KOPT-K1 (cell line): ENCODE measurements around the gene ATP13A3.
"Not testable (repeated sequence)": the region's sequence is repeated elsewhere in the genome, so short reads cannot be mapped to it uniquely, and the experiment has no call there.

Experiments
- H3K27ac ChIP-seq: fragments of 200-600 bp; sonication (generic); 2 replicates; pipeline ENCODE4 v1.5.1; 2016; ENCODE audit warnings: antibody characterized with exemption, mild to moderate bottlenecking, low read depth, low read length; ENCODE audit not compliant: poor library complexity, severe bottlenecking
- H3K36me3 ChIP-seq: fragments of 200-600 bp; sonication (generic); 2 replicates; pipeline ENCODE4 v1.5.1; 2017; ENCODE audit warnings: antibody characterized with exemption, mild to moderate bottlenecking, low read length, moderate library complexity; ENCODE audit not compliant: insufficient read depth
- H3K9me3 ChIP-seq: fragments of 200-600 bp; sonication (generic); 2 replicates; pipeline ENCODE4 v1.5.1; 2017; ENCODE audit warnings: antibody characterized with exemption, low read length, mild to moderate bottlenecking; ENCODE audit not compliant: insufficient read depth, poor library complexity, severe bottlenecking

Gene ATP13A3

GRCh38 chr3:194508491-194509453, 22.0 kb upstream of the ATP13A3 start:
- no peaks in the 10 kb centered on the region for H3K36me3 ChIP-seq
- no peaks in the 10 kb centered on the region for H3K9me3 ChIP-seq
- H3K27ac ChIP-seq, result no peak overlapping the region

- Histone ChIP-seq H3K36me3 (no peaks in the 10 kb centered on the region), H3K9me3 (no peaks in the 10 kb centered on the region)
Measured at GRCh38 chr3:194507571-194507970, 20.8 kb upstream of the ATP13A3 start.

DNA sequence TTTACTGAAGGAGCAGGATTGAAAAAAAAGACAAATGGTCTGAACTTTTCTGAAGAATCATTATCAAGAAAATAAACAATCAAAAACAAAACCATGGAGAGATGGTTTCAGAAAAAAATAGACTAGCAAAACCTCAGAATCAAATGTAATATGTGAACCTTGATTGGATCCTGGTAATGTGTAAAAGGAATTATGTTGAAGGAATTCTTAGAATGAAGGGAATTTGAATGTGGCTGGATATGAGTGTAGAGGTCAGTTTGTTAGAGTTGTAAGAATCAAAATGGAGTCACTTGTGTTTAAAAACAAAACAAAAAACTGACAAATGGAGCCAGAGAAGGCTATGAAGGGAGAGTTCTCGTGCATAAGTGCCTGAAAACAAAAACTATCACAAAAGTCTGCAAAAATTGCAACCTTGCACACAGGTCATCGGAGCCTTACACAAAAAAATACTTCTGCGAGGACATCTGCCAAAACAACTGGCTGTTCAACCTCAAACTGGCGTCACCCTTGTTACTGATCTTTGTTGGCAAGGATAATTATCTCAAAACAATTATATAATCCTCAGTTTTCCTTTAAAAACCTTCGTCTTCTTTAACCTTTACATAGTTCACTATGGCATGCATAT, 19.1 kb upstream of the ATP13A3 start:
- H3K27ac ChIP-seq, result no peak overlapping the region
- no peaks in the 10 kb centered on the region for H3K36me3 ChIP-seq
- H3K9me3 ChIP-seq, result no peaks in the 10 kb centered on the region

More at GRCh38 chr3:194507571-194507970, 20.8 kb upstream of the ATP13A3 start:
- no peak overlapping the region for H3K27ac ChIP-seq

DNA sequence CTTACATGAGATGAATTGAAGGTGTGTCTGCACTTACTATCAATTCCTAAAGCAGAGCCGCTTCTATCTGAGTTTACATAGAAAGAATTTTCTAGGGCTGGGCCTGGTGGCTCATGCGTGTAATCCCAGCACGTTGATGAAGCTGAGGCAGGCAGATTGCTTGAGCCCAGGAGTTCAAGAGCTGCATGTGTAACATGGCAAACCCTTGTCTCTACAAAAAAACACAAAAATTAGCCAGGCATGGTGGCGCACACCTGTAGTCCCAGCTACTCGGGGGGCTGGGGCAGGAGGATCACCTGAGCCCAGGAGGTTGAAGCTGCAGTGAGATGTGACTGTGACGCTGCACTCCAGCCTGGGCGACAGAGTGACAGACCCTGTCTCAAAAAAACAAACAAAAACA, 18.1 kb upstream of the ATP13A3 start:
- Histone ChIP-seq H3K9me3 (no peaks in the 10 kb centered on the region), H3K27ac (no peak overlapping the region), H3K36me3 (no peaks in the 10 kb centered on the region)

DNA sequence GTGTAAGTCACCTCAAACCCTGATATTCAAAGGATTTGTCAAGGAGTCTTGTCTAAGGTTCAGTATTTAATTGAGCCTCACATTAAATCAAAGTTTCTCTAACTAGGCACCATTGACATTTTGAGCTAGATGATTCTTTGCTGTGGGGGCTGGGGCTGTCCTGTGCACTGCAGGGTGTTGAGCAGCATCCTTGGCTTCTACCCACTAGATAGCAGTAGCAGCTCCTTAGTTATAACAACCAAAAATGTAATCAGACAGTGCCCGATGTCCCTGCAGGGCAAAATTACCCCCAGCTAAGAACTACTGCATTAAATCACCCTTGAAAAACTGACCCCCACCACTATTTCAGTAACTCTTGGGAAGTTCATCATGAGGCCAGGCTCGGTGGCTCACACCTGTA, 17.3 kb upstream of the ATP13A3 start:
- Histone ChIP-seq H3K9me3 (no peaks in the 10 kb centered on the region), H3K36me3 (no peaks in the 10 kb centered on the region), H3K27ac (no peak overlapping the region)

DNA sequence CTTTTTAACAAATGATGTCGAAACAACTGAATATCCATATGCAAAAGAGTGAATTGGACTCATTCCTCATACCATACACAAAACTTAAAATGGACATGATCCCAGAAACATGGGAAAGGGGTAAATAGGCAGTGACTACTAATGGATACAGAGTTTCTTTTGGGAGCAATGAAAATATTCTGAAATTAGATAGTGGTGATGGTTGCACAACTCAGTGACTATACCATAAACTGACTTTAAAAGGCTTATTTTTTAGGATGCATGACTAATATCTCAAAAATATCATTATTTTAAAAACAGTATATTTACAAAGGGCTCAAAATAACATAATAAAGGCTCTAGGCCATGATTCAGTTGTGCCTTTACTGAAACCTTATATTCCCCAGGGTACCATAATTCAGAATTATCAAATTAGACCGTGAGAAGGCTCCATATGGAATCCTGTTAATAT, 16.3 kb upstream of the ATP13A3 start:
- H3K27ac ChIP-seq, result no peak overlapping the region
- no peaks in the 10 kb centered on the region for H3K9me3 ChIP-seq
- H3K36me3 ChIP-seq, result peaks cover 6% of the 10 kb centered on the region; the same call in 1 of the 2 replicates

DNA sequence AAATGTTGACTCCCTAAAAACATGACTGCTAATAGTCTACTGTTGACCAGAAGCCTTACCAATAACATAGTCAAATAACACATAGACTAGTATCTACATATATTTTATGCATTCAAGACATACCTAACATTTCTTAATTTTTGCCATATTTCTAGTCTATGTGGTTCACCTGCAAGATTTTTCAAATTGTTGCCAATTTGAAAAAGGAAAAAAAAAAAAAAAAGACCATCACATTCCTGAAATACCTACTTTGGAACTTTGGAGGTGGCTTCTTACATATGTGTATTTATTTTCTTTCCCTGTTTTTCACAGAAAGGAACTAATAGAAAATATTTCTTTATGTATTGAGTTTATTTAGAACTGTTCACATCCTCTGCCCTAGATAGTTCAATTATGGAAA, 13.4 kb upstream of the ATP13A3 start:
- Histone ChIP-seq H3K9me3 (no peaks in the 10 kb centered on the region), H3K27ac (no peak overlapping the region), H3K36me3 (peaks cover 6% of the 10 kb centered on the region; the same call in 1 of the 2 replicates)

DNA sequence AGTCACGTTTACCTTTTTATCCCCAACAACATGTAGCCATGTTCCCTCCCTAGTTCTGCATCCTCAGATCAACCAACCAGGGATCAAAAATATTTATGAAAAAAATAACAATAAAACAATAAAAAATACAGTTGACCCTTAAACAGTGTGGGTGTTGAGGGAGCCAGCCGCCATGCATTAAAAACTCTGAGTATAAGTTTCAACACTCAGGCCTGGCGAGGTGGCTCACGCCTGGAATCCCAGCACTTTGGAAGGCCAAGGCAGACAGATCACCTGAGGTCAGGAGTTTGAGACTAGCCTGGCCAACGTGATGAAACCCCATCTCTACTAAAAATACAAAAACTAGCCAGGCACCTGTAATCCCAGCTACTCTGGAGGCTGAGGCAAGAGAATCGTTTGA, 12.7 kb upstream of the ATP13A3 start:
- H3K27ac ChIP-seq, H3K36me3 ChIP-seq, H3K9me3 ChIP-seq: not testable (repeated sequence)

- Histone ChIP-seq H3K9me3 (no peaks in the 10 kb centered on the region), H3K27ac (no peak overlapping the region), H3K36me3 (peaks cover 6% of the 10 kb centered on the region; the same call in 1 of the 2 replicates)
Measured at GRCh38 chr3:194497799-194498575, 11.2 kb upstream of the ATP13A3 start.

DNA sequence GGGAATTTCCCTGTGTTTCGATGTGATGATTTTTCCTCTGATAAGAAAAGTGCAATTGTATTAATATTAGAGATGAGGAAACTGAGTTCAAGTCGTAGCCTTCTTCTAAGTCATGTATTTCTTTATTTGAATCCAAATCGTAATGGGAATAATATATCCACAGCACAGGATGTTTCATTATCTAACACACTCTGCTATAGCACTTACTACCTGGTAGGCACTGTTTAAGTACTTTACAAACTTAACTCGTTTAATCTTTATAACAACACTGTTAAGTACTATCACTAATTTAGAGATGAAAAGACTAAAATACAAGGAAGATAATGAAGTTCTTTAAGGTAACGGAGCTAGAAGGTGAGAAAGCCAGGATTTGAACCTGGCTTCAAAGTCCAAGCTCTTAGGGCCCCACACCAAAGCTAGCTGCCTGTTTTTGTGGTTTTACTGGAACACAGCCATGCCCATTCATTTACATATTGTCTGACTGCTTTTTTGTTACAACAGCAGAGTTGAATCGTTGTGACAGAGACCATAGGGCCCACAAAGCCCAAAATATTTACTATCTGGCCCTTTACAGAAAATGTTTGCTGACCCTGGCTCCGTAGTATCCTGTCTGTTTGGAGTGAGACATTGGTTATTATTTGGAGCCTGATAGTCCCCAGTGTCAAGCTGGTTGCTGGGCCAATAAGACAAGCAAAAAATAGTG, 9.6 kb upstream of the ATP13A3 start:
- Histone ChIP-seq H3K27ac (no peak overlapping the region), H3K36me3 (peaks cover 6% of the 10 kb centered on the region; the same call in 1 of the 2 replicates), H3K9me3 (no peaks in the 10 kb centered on the region)

GRCh38 chr3:194494951-194495374, 8.2 kb upstream of the ATP13A3 start:
- Histone ChIP-seq H3K27ac (no peak overlapping the region), H3K9me3 (no peaks in the 10 kb centered on the region), H3K36me3 (peaks cover 6% of the 10 kb centered on the region; the same call in 1 of the 2 replicates)

DNA sequence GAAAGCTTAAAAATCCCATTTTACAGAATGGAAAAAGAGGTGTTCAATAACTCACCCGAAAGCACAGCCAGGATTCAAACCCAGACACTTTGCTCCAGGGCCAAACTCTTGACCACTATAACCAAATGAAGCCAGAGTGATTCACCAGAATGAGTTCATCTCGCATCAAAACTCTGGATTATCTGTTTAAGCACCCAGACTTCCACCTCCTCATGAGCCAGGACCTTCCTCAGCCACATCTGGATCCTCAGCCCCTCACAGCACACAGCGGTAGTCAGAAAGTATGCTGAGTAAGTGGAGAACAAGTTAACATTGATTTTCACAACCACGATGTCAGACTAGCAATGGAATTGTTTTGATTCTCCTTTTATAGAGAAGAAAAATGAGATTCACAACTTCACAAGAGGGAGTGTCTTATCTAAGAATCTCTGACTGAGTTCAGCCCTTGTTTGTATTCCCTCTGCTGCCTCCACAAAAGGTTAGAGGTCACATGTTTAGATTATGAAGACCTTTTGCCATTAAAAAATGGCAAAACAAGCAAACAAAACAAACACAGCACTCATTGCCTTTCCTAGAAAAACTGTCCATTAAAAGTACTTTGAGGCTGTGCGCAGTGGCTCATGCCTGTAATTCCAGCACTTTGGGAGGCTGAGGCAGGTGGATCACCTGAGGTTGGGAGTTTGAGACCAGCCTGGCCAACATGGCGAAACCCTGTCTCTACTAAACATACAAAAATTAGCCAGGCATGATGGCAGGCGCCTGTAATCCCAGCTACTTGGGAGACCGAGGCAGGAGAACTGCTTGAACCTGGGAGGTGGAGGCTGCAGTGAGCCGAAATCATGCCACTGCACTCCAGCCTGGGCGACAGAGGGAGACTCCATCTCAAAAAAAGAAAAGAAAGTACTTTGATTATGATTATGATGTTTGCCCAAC, 7.5 kb upstream of the ATP13A3 start:
- H3K36me3 ChIP-seq, H3K27ac ChIP-seq, H3K9me3 ChIP-seq: not testable (repeated sequence)

GRCh38 chr3:194492001-194492400, 5.2 kb upstream of the ATP13A3 start:
- Histone ChIP-seq H3K36me3 (no peaks in the 10 kb centered on the region), H3K27ac (no peak overlapping the region), H3K9me3 (no peaks in the 10 kb centered on the region)
